ENCODE measurements around the gene CLIP4. TPM values are rescaled to one million over a fixed set of nuclear protein-coding genes. Genes with fewer than 3 reads are reported as not detected.

Gene CLIP4
- total RNA-seq, 2 experiments from 2014 or later, result 36.2 to 42.6 TPM

GRCh38 chr2:29164091-29164846 lies 49.1 kb downstream of the CLIP4 start:
- peaks cover 2% of the 10 kb centered on the region for H3K4me1 Mint-ChIP-seq
- no peak for DNase-seq
- H3K36me3 Mint-ChIP-seq, result peaks cover 13% of the 10 kb centered on the region
- H3K27me3 Mint-ChIP-seq, result no peaks in the 10 kb centered on the region
- no peak overlapping the region for H3K27ac Mint-ChIP-seq
- no peak for ATAC-seq (ENCODE audit: low read depth)
- POLR2A ChIA-PET, result no interaction called here
- H3K4me3 Mint-ChIP-seq, result no peak overlapping the region
- H3K9me3 Mint-ChIP-seq, result no peaks in the 10 kb centered on the region

- ATAC-seq (ENCODE audit: low read depth) (no peak), DNase-seq (no peak)
- H3K4me3 Mint-ChIP-seq, result no peak overlapping the region
- H3K36me3 Mint-ChIP-seq, result peaks cover 18% of the 10 kb centered on the region
- H3K4me1 Mint-ChIP-seq, result peaks cover 2% of the 10 kb centered on the region
- H3K27ac Mint-ChIP-seq, result peak overlapping the region; percentile 34
- H3K9me3 Mint-ChIP-seq, result no peaks in the 10 kb centered on the region
- H3K27me3 Mint-ChIP-seq, result no peaks in the 10 kb centered on the region
- POLR2A ChIA-PET, result no interaction called here
Measured at GRCh38 chr2:29165362-29166241, 50.4 kb downstream of the CLIP4 start.

GRCh38 chr2:29166242-29167039 lies 51.2 kb downstream of the CLIP4 start:
- Mint-ChIP-seq H3K9me3 (no peaks in the 10 kb centered on the region), H3K4me3 (no peak overlapping the region), H3K36me3 (peaks cover 18% of the 10 kb centered on the region), H3K4me1 (peaks cover 2% of the 10 kb centered on the region), H3K27ac (no peak overlapping the region), H3K27me3 (no peaks in the 10 kb centered on the region)
- no peak for ATAC-seq (ENCODE audit: low read depth)
- no peak for DNase-seq
- POLR2A ChIA-PET, result no interaction called here

- ATAC-seq (ENCODE audit: low read depth) (no peak), DNase-seq (no peak)
- H3K9me3 Mint-ChIP-seq, result no peaks in the 10 kb centered on the region
- H3K27me3 Mint-ChIP-seq, result no peaks in the 10 kb centered on the region
- peaks cover 21% of the 10 kb centered on the region for H3K36me3 Mint-ChIP-seq
- POLR2A ChIA-PET, result no interaction called here
- no peak overlapping the region for H3K4me3 Mint-ChIP-seq
- H3K27ac Mint-ChIP-seq, result no peak overlapping the region
- H3K4me1 Mint-ChIP-seq, result no peaks in the 10 kb centered on the region
Measured at GRCh38 chr2:29174937-29175336, 59.7 kb downstream of the CLIP4 start.

GRCh38 chr2:29175338-29175737 lies 60.1 kb downstream of the CLIP4 start:
- DNase-seq (no peak), ATAC-seq (ENCODE audit: low read depth) (no peak)
- no peak overlapping the region for H3K27ac Mint-ChIP-seq
- no peaks in the 10 kb centered on the region for H3K9me3 Mint-ChIP-seq
- POLR2A ChIA-PET, result no interaction called here
- H3K4me3 Mint-ChIP-seq, result no peak overlapping the region
- no peaks in the 10 kb centered on the region for H3K4me1 Mint-ChIP-seq
- no peaks in the 10 kb centered on the region for H3K27me3 Mint-ChIP-seq
- H3K36me3 Mint-ChIP-seq, result peaks cover 20% of the 10 kb centered on the region

GRCh38 chr2:29182334-29182733 lies 67.1 kb downstream of the CLIP4 start:
- H3K4me3 Mint-ChIP-seq, result no peak overlapping the region
- no peaks in the 10 kb centered on the region for H3K9me3 Mint-ChIP-seq
- H3K27ac Mint-ChIP-seq, result no peak overlapping the region
- POLR2A ChIA-PET, result no interaction called here
- no peaks in the 10 kb centered on the region for H3K4me1 Mint-ChIP-seq
- H3K27me3 Mint-ChIP-seq, result no peaks in the 10 kb centered on the region
- peaks cover 5% of the 10 kb centered on the region for H3K36me3 Mint-ChIP-seq
- ATAC-seq (ENCODE audit: low read depth), result no peak
- no peak for DNase-seq

DNA sequence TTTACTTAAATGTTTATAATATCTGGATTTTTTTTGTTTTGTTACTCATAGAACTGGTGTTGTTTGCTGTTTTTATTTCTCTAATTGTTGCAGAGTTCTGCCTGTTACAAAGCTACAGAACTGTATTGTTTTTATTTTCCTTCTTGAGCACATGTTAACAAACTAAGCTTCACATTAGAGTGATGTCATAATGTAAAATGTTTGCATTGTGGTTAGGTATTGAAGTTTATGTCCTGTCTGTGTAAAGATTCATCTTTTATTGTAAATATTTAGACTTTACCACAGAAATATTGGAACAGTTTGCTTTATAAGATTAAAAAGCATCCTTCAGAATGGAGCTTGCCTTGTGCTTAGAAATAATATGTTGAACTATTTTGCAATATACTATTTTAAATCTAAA lies 67.7 kb downstream of the CLIP4 start:
- no peaks in the 10 kb centered on the region for H3K27me3 Mint-ChIP-seq
- ATAC-seq (ENCODE audit: low read depth) (no peak), DNase-seq (no peak)
- no peak overlapping the region for H3K4me3 Mint-ChIP-seq
- peaks cover 2% of the 10 kb centered on the region for H3K9me3 Mint-ChIP-seq
- POLR2A ChIA-PET, result no interaction called here
- peaks cover 10% of the 10 kb centered on the region for H3K36me3 Mint-ChIP-seq
- H3K27ac Mint-ChIP-seq, result no peak overlapping the region
- no peaks in the 10 kb centered on the region for H3K4me1 Mint-ChIP-seq

- Mint-ChIP-seq H3K4me1 (peaks cover 8% of the 10 kb centered on the region), H3K27me3 (no peaks in the 10 kb centered on the region), H3K4me3 (no peak overlapping the region), H3K9me3 (peaks cover 5% of the 10 kb centered on the region), H3K36me3 (peaks cover 13% of the 10 kb centered on the region), H3K27ac (no peak overlapping the region)
- ATAC-seq (ENCODE audit: low read depth) (no peak), DNase-seq (no peak)
- POLR2A ChIA-PET, result no interaction called here
Measured at GRCh38 chr2:29184531-29184930, 69.3 kb downstream of the CLIP4 start.

GRCh38 chr2:29186817-29187216 lies 71.6 kb downstream of the CLIP4 start:
- Mint-ChIP-seq H3K27ac (no peak overlapping the region), H3K4me3 (no peak overlapping the region), H3K36me3 (peaks cover 13% of the 10 kb centered on the region), H3K9me3 (peaks cover 5% of the 10 kb centered on the region), H3K4me1 (peaks cover 8% of the 10 kb centered on the region), H3K27me3 (no peaks in the 10 kb centered on the region)
- DNase-seq, result no peak
- POLR2A ChIA-PET, result no interaction called here
- ATAC-seq (ENCODE audit: low read depth), result no peak

DNA sequence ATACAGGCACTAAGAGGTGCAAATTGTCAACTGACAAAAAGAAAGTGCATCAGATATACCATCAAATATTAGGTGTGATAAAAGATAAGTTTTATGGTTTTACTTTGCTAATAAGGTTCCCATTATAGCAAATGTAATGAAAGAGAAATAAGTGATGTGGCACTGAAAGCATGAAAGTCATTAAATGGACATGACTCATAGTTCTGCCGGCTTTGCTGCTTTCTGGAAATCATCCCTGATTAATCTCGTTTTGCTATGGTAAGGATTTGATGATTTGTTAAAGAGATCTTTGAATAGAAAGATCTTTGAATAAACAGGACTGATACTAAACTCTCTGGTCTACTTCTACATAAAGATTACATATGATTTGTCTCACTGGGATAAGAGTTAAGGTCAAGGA lies 72.7 kb downstream of the CLIP4 start:
- Mint-ChIP-seq H3K4me1 (peaks cover 8% of the 10 kb centered on the region), H3K36me3 (peaks cover 13% of the 10 kb centered on the region), H3K9me3 (peaks cover 5% of the 10 kb centered on the region), H3K4me3 (no peak overlapping the region), H3K27me3 (no peaks in the 10 kb centered on the region), H3K27ac (no peak overlapping the region)
- POLR2A ChIA-PET, result no interaction called here
- DNase-seq (no peak), ATAC-seq (ENCODE audit: low read depth) (no peak)

DNA sequence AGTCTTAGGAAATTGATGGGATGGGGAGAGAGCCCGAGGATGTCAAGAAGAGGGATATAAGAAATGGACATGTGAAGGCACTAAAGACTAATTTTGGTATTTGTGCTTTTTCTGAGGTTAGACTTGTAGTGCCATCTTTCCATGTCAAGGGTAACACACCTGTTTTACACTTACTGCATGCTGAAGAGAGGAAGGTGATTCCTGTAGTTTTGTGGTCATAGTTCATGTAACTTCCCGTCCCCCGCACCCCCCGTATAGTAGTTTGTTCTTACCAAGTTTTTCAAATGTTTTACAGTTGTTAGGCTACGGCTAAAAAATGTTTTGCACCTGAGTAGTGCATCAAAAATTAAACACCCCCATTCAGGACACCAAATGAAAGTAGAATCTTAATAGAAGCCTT lies 73.8 kb downstream of the CLIP4 start:
- peaks cover 8% of the 10 kb centered on the region for H3K4me1 Mint-ChIP-seq
- H3K27ac Mint-ChIP-seq, result no peak overlapping the region
- POLR2A ChIA-PET, result no interaction called here
- H3K9me3 Mint-ChIP-seq, result peaks cover 5% of the 10 kb centered on the region
- H3K4me3 Mint-ChIP-seq, result no peak overlapping the region
- DNase-seq (no peak), ATAC-seq (ENCODE audit: low read depth) (peak; percentile 42)
- no peaks in the 10 kb centered on the region for H3K27me3 Mint-ChIP-seq
- H3K36me3 Mint-ChIP-seq, result peaks cover 13% of the 10 kb centered on the region

DNA sequence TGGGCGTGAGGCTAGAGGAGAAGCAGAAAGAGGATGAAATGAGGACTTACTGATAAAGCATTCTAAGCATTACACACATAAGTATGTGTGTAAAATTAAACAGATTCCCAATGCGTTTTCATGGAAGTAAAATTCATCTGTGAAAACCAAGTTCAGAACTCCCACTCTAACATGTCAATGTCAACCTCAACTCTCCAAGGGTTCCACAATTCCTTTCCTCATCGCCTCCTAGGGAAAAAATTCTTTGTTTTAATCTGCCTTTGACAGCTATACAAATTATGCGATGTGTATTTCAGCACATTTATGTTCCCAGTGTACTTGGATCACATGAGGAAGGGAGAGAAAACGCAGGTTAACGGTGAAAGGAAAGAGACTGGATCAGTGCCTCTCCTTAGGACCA lies 76.6 kb downstream of the CLIP4 start:
- Mint-ChIP-seq H3K36me3 (peaks cover 8% of the 10 kb centered on the region), H3K27ac (no peak overlapping the region), H3K4me1 (peaks cover 8% of the 10 kb centered on the region), H3K27me3 (peaks cover 2% of the 10 kb centered on the region), H3K9me3 (peaks cover 5% of the 10 kb centered on the region), H3K4me3 (no peak overlapping the region)
- ATAC-seq (ENCODE audit: low read depth), result no peak
- POLR2A ChIA-PET, result no interaction called here
- DNase-seq, result no peak

- no peak overlapping the region for H3K4me3 Mint-ChIP-seq
- DNase-seq (no peak), ATAC-seq (ENCODE audit: low read depth) (no peak)
- H3K4me1 Mint-ChIP-seq, result peaks cover 10% of the 10 kb centered on the region
- POLR2A ChIA-PET, result no interaction called here
- H3K27ac Mint-ChIP-seq, result no peak overlapping the region
- peaks cover 5% of the 10 kb centered on the region for H3K9me3 Mint-ChIP-seq
- H3K27me3 Mint-ChIP-seq, result peaks cover 2% of the 10 kb centered on the region
- peaks cover 6% of the 10 kb centered on the region for H3K36me3 Mint-ChIP-seq
Measured at GRCh38 chr2:29192526-29192925, 77.3 kb downstream of the CLIP4 start.

Measured in activated naive CD8-positive, alpha-beta T cell treated with anti-CD3 and anti-CD28 coated beads, Interleukin-2, amount 10 ng/mL, durations not matched to agents 7 days and 5 days (primary cell).